22Rv1 (cell line): Measurements from ENCODE around the gene CCDC80.

Source experiments
- CTCF ChIP-seq: fragments of 450-650 bp; IDR thresholded peaks from 2 replicates; pipeline ENCODE4 v1.5.1; 2017; ENCODE audit warnings: mild to moderate bottlenecking
- ZFX ChIP-seq: fragments of 450-650 bp; IDR thresholded peaks from 2 replicates; pipeline ENCODE4 v1.6.1; 2017; ENCODE audit warnings: antibody characterized with exemption, borderline replicate concordance

- TF ChIP-seq CTCF (no peak), ZFX (no peak)
Measured at GRCh38 chr3:112654492-112654891, 13.5 kb upstream of the CCDC80 start.
